ENCODE measurements around the gene KRTAP12-1. TPM values are rescaled to one million over a fixed set of nuclear protein-coding genes. Genes with fewer than 3 reads are reported as not detected.
"Not testable (repeated sequence)": the region's sequence is repeated elsewhere in the genome, so short reads cannot be mapped to it uniquely, and the experiment has no call there.

Gene KRTAP12-1
- total and polyA plus RNA-seq, 5 donors from 2014 or later: not detected

DNA sequence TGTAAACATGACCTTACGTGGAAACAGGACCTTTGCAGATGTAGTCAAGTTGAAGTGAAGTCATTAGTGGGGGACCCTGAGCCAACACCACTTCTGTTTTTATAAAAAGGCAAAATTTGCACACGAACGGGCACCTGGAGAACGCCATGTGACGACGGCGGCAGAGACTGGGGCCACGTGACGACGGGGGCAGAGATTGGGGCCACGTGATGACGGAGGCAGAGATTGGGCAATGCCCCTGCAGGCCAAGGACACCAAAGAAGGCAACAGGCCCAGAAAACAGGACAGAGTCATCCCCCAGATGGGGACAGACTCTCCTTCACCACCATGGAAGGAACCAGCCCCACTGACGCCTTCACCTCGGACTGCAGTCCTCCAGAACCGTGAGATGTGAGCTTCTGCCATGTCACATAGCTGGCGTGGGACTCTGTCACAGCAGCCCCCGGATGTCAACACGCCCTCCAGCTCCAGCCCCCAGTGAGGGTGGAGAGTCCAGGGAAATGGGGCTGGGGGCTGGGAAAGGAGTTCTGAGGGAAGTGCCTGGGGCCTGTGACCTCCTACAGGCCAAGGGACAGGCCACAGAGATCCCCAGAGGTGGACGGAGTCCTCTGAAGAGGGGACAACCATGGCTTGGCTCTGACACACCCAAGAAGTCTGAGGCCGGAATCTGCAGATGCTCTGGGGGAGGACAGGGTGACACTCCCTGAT, 31.5 kb downstream of the KRTAP12-1 start:
- DNase-seq (no peak), ATAC-seq (ENCODE audit: low read depth in 2 of 2) (no peak)
- Histone ChIP-seq H3K36me3 (ENCODE audit: control insufficient read depth, insufficient read depth, low read length) (no peaks in the 10 kb centered on the region), H3K27ac (ENCODE audit: insufficient read depth, low read length, poor library complexity, severe bottlenecking) (no peak overlapping the region), H3K27me3 (ENCODE audit: control insufficient read depth, insufficient read depth, low read length) (no peaks in the 10 kb centered on the region), H3K4me1 (ENCODE audit: control insufficient read depth, insufficient read depth, low read length, poor library complexity, severe bottlenecking) (no peaks in the 10 kb centered on the region), H3K9me3 (ENCODE audit: control insufficient read depth in 2 of 2, low read length in 2 of 2) (peaks cover 1 to 2% of the 10 kb centered on the region in 2 experiments), H3K4me3 (ENCODE audit: low read depth, low read length) (no peak overlapping the region)
- H3K36me3 Mint-ChIP-seq: no peaks in the 10 kb centered on the region
- H3K9me3 Mint-ChIP-seq: peaks cover 0 to 5% (median 0%) of the 10 kb centered on the region in 7 donors
- no peak overlapping the region for H3K4me3 Mint-ChIP-seq
- peaks cover 0 to 17% (median 0%) of the 10 kb centered on the region in 4 donors for H3K4me1 Mint-ChIP-seq
- H3K27ac Mint-ChIP-seq: peak overlapping the region in 1 of 3 donors; percentile 20
- H3K27me3 Mint-ChIP-seq: peaks cover 4% of the 10 kb centered on the region

DNA sequence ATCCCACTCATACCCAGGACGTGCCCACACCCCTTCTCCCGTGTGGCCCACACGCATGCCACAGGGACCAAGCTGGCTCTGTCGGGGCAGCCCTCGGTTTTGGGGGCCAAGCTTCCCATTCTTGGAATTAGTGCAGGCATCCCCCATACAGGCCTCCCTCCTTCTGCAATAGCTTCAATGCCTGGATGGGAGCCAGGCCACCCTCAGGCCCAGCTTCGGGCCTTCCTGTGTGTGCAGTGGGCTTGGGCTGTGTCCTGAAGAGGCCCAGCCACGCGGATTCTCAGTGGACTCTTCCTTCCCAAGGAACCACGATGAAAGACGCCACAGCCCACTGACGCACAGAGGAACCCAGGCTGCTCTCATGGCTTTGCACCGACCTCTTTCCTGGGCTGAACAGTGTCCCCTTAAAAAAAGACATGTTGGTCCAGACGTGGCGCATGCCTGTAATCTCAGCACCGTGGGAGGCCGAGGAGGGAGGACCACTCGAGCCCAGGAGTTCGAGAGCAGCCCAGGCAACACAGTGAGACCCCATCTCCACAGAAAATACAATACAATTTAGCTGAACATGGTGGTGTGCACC, 32.4 kb downstream of the KRTAP12-1 start:
- no peaks in the 10 kb centered on the region for H3K27me3 ChIP-seq (ENCODE audit: control insufficient read depth, insufficient read depth, low read length)
- H3K9me3 Mint-ChIP-seq: peaks cover 0 to 12% (median 5%) of the 10 kb centered on the region in 7 donors
- H3K4me1 Mint-ChIP-seq: peaks cover 0 to 11% (median 0%) of the 10 kb centered on the region in 4 donors
- no peak overlapping the region for H3K4me3 Mint-ChIP-seq
- no peak for ATAC-seq (ENCODE audit: low read depth in 2 of 2)
- no peak overlapping the region for H3K4me3 ChIP-seq (ENCODE audit: low read depth, low read length)
- H3K9me3 ChIP-seq (ENCODE audit: control insufficient read depth in 2 of 2, low read length in 2 of 2): peaks cover 8 to 9% of the 10 kb centered on the region in 2 experiments
- no peaks in the 10 kb centered on the region for H3K36me3 ChIP-seq (ENCODE audit: control insufficient read depth, insufficient read depth, low read length)
- H3K27ac Mint-ChIP-seq: no peak overlapping the region
- H3K27ac ChIP-seq (ENCODE audit: insufficient read depth, low read length, poor library complexity, severe bottlenecking): no peak overlapping the region
- DNase-seq: no peak
- H3K27me3 Mint-ChIP-seq: peaks cover 4% of the 10 kb centered on the region
- H3K36me3 Mint-ChIP-seq: no peaks in the 10 kb centered on the region
- H3K4me1 ChIP-seq (ENCODE audit: control insufficient read depth, insufficient read depth, low read length, poor library complexity, severe bottlenecking): no peaks in the 10 kb centered on the region

DNA sequence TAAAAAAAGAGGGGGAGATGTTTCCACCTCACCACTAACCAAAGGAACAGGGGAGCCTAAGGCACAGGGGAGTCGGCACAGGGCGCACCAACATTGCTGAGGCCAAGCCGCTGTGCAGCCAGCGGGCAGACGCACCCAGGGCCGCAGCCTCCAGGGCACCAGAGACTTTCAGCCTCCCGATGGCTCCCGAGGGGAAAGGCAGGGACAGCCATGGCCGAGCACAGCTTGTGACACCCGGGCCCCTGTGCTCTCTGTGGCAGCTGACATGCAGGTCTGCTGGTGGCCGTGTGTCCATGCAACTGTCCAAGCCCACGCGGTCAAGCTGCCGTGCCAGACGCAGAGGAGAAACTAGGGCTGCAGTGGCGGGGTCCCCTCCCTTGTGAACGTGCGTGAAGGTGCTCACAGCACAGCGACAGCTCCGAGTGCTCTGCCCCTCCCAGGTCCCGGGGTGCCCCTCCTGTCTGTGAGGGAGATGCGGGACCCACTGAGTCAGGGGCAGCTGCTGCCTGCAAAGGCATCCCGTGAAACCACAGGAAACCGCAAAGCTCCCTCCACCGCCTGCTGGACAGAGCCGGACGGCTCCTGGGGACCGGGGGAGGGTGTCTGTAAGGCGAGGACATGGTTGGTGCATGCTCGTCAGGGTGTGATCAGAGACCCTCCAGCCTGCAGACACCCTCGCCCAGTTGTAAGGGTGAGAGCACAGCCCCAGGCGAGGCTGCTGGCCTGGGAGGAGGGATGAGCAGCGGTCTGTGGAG, 33.2 kb downstream of the KRTAP12-1 start:
- H3K4me1 ChIP-seq (ENCODE audit: control insufficient read depth, insufficient read depth, low read length, poor library complexity, severe bottlenecking): no peaks in the 10 kb centered on the region
- no peaks in the 10 kb centered on the region for H3K27me3 ChIP-seq (ENCODE audit: control insufficient read depth, insufficient read depth, low read length)
- Mint-ChIP-seq H3K27ac (peak overlapping the region in 1 of 3 donors; percentile 26), H3K27me3 (peaks cover 4% of the 10 kb centered on the region), H3K36me3 (no peaks in the 10 kb centered on the region), H3K9me3 (peaks cover 0 to 17% (median 6%) of the 10 kb centered on the region in 7 donors), H3K4me1 (peaks cover 0 to 3% (median 0%) of the 10 kb centered on the region in 4 donors), H3K4me3 (no peak overlapping the region)
- no peak overlapping the region for H3K27ac ChIP-seq (ENCODE audit: insufficient read depth, low read length, poor library complexity, severe bottlenecking)
- peaks cover 16 to 18% of the 10 kb centered on the region in 2 experiments for H3K9me3 ChIP-seq (ENCODE audit: control insufficient read depth in 2 of 2, low read length in 2 of 2)
- H3K36me3 ChIP-seq (ENCODE audit: control insufficient read depth, insufficient read depth, low read length): no peaks in the 10 kb centered on the region
- ATAC-seq (ENCODE audit: low read depth in 2 of 2) (no peak), DNase-seq (no peak)
- no peak overlapping the region for H3K4me3 ChIP-seq (ENCODE audit: low read depth, low read length)

DNA sequence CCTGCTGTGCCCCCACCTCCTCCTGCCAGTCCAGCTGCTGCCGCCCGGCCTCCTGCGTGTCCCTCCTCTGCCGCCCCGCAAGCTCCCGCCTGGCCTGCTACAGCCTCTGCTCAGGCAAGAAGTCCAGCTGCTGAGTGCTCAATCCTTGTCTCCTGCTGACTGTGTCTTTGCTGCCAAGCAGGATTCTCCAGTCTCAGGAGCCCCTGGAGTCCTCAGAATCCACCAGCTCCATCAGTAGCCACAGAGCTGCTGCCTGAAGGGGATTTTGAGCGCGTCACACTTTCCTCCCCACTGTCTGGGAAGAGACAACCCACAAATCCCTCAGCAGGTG, 34.8 kb downstream of the KRTAP12-1 start:
- Mint-ChIP-seq H3K27ac (peak overlapping the region in 1 of 3 donors; percentile 38), H3K9me3 (peaks cover 4 to 27% (median 9%) of the 10 kb centered on the region in 7 donors), H3K36me3 (no peaks in the 10 kb centered on the region), H3K4me3 (no peak overlapping the region), H3K27me3 (no peaks in the 10 kb centered on the region), H3K4me1 (no peaks in the 10 kb centered on the region)
- H3K36me3 ChIP-seq (ENCODE audit: control insufficient read depth, insufficient read depth, low read length): no peaks in the 10 kb centered on the region
- no peak overlapping the region for H3K4me3 ChIP-seq (ENCODE audit: low read depth, low read length)
- DNase-seq (no peak), ATAC-seq (ENCODE audit: low read depth in 2 of 2) (no peak)
- no peaks in the 10 kb centered on the region for H3K27me3 ChIP-seq (ENCODE audit: control insufficient read depth, insufficient read depth, low read length)
- no peaks in the 10 kb centered on the region for H3K4me1 ChIP-seq (ENCODE audit: control insufficient read depth, insufficient read depth, low read length, poor library complexity, severe bottlenecking)
- H3K27ac ChIP-seq (ENCODE audit: insufficient read depth, low read length, poor library complexity, severe bottlenecking): no peak overlapping the region
- peaks cover 19 to 20% of the 10 kb centered on the region in 2 experiments for H3K9me3 ChIP-seq (ENCODE audit: control insufficient read depth in 2 of 2, low read length in 2 of 2)

DNA sequence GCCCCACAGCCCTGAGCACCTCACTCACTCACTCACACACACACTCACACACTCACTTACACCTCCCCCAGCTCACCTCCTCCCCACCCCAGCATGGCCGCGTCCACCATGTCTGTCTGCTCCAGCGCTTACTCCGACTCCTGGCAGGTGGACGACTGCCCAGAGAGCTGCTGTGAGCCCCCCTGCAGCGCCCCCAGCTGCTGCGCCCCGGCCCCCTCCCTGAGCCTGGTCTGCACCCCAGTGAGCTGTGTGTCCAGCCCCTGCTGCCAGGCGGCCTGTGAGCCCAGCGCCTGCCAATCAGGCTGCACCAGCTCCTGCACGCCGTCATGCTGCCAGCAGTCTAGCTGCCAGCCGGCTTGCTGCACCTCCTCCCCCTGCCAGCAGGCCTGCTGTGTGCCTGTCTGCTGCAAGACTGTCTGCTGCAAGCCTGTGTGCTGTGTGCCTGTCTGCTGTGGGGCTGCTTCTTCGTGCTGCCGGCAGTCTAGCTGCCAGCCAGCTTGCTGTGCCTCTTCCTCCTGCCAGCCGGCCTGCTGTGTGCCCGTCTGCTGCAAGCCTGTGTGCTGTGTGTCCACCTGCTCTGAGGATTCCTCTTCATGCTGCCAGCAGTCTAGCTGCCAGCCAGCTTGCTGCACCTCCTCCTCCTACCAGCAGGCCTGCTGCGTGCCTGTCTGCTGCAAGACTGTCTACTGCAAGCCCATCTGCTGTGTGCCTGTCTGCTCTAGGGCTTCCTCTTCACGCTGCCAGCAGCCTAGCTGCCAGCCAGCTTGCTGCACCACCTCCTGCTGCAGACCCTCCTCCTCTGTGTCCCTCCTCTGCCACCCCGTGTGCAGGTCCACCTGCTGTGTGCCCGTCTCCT, 35.4 kb downstream of the KRTAP12-1 start, which contains the start of gene KRTAP10-11:
TSS of gene KRTAP10-11 (plus strand) at position 49 of the 856 bp plus-strand sequence. CDS start at position 94, 45 bp downstream.
- peaks cover 4 to 30% (median 11%) of the 10 kb centered on the region in 7 donors for H3K9me3 Mint-ChIP-seq
- not testable (repeated sequence) for H3K4me1 Mint-ChIP-seq; H3K27me3 Mint-ChIP-seq; ATAC-seq (ENCODE audit: low read depth in 2 of 2); H3K4me1 ChIP-seq (ENCODE audit: control insufficient read depth, insufficient read depth, low read length, poor library complexity, severe bottlenecking); DNase-seq; H3K27me3 ChIP-seq (ENCODE audit: control insufficient read depth, insufficient read depth, low read length); H3K36me3 ChIP-seq (ENCODE audit: control insufficient read depth, insufficient read depth, low read length); H3K4me3 ChIP-seq (ENCODE audit: low read depth, low read length); H3K4me3 Mint-ChIP-seq; H3K27ac ChIP-seq (ENCODE audit: insufficient read depth, low read length, poor library complexity, severe bottlenecking); H3K36me3 Mint-ChIP-seq
- peak within 1 kb of the TSS in 1 of 3 donors; percentile 38 for H3K27ac Mint-ChIP-seq
- peaks cover 19 to 20% of the 10 kb centered on the region in 2 experiments for H3K9me3 ChIP-seq (ENCODE audit: control insufficient read depth in 2 of 2, low read length in 2 of 2)

DNA sequence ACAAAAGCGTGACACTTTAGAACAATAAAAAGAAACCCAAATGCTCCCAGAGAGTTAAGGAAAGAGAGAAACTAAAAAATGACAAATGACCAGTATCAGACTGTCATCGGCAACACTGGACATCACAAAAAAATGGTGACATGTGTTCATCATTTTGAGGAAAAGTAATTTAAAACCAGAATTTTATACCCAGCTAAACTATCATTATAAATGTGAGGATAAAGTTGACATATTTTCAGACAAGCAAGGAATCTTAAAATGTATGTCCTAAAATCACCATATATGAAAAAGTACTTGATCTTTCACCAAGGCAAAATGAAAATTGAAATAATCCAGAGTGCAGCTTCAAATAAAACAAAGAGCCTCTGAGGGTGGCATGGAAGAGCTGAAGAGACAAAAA, 37.1 kb downstream of the KRTAP12-1 start:
- Mint-ChIP-seq H3K4me3 (peak overlapping the region in 1 of 4 donors; percentile 68), H3K36me3 (no peaks in the 10 kb centered on the region), H3K4me1 (no peaks in the 10 kb centered on the region), H3K9me3 (peaks cover 4 to 37% (median 17%) of the 10 kb centered on the region in 7 donors), H3K27me3 (no peaks in the 10 kb centered on the region), H3K27ac (no peak overlapping the region)
- Histone ChIP-seq H3K9me3 (ENCODE audit: control insufficient read depth in 2 of 2, low read length in 2 of 2) (peaks cover 20 to 27% of the 10 kb centered on the region in 2 experiments), H3K4me3 (ENCODE audit: low read depth, low read length) (no peak overlapping the region), H3K36me3 (ENCODE audit: control insufficient read depth, insufficient read depth, low read length) (no peaks in the 10 kb centered on the region), H3K4me1 (ENCODE audit: control insufficient read depth, insufficient read depth, low read length, poor library complexity, severe bottlenecking) (no peaks in the 10 kb centered on the region), H3K27me3 (ENCODE audit: control insufficient read depth, insufficient read depth, low read length) (peaks cover 4% of the 10 kb centered on the region), H3K27ac (ENCODE audit: insufficient read depth, low read length, poor library complexity, severe bottlenecking) (no peak overlapping the region)
- DNase-seq: no peak
- no peak for ATAC-seq (ENCODE audit: low read depth in 2 of 2)

DNA sequence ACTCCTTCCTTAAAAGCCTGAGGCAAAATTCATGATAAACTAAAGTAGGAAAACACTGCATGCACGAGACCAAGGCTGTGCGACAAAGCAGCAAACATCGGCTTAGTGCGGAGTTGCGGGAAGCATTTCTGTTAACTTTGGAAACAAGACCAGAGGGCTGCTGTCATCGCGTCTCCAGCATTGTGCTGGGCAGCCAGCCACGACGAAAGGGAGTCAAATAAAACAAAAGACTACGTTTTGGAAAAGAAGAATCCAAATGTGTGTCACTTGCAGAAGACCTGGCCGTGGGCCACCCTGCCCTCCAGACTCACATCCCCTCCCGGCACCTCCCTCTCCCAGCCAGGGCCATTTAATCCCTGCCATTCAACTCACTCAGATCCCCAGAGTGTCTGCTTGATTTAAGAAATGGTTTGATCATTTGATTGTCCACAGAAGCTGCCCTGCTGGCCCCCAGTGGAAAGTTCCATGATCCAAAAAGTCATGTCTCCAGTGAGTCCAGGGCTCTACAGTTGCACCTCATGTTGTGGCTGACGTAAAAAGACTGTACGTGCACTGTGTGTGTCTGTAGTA, 38.1 kb downstream of the KRTAP12-1 start:
- no peaks in the 10 kb centered on the region for H3K36me3 Mint-ChIP-seq
- Histone ChIP-seq H3K36me3 (ENCODE audit: control insufficient read depth, insufficient read depth, low read length) (no peaks in the 10 kb centered on the region), H3K9me3 (ENCODE audit: control insufficient read depth in 2 of 2, low read length in 2 of 2) (peaks cover 20 to 27% of the 10 kb centered on the region in 2 experiments), H3K4me3 (ENCODE audit: low read depth, low read length) (no peak overlapping the region), H3K4me1 (ENCODE audit: control insufficient read depth, insufficient read depth, low read length, poor library complexity, severe bottlenecking) (no peaks in the 10 kb centered on the region), H3K27me3 (ENCODE audit: control insufficient read depth, insufficient read depth, low read length) (peaks cover 4% of the 10 kb centered on the region), H3K27ac (ENCODE audit: insufficient read depth, low read length, poor library complexity, severe bottlenecking) (no peak overlapping the region)
- no peaks in the 10 kb centered on the region for H3K4me1 Mint-ChIP-seq
- peaks cover 4 to 37% (median 17%) of the 10 kb centered on the region in 7 donors for H3K9me3 Mint-ChIP-seq
- H3K4me3 Mint-ChIP-seq: no peak overlapping the region
- peak overlapping the region in 1 of 3 donors; percentile 45 for H3K27ac Mint-ChIP-seq
- ATAC-seq (ENCODE audit: low read depth in 2 of 2) (no peak), DNase-seq (no peak)
- no peaks in the 10 kb centered on the region for H3K27me3 Mint-ChIP-seq

Measured in CD4-positive, CD25-positive, alpha-beta regulatory T cell (primary cell).